GM23338 (cell line): Measurements from ENCODE around the gene GUCA1A. TPM values are rescaled to one million over a fixed set of nuclear protein-coding genes. Genes with fewer than 3 reads are reported as not detected.

Source experiments
- ATAC-seq: fragments of 200-7000 bp; cut with Tn5 transposase; 3 replicates; pipeline ENCODE4 v1.9.1; 2020
- DNase-seq: peaks from one replicate; pipeline ENCODE4 v3.0.0-alpha.2; 2015; ENCODE audit warnings: low spot score
- H2AFZ ChIP-seq: fragments of 200-600 bp; sonication (generic); 2 replicates; pipeline ENCODE4 v1.8.0; 2016; ENCODE audit warnings: antibody characterized with exemption, mild to moderate bottlenecking, moderate library complexity
- H3F3A ChIP-seq: fragments of 200-600 bp; sonication (generic); replicated peaks from 2 replicates; pipeline ENCODE4 v1.8.0; 2017; ENCODE audit warnings: antibody characterized with exemption, mixed run types, low read depth
- H3K27ac ChIP-seq: fragments of 200-600 bp; sonication (generic); 2 replicates; pipeline ENCODE4 v1.6.1; 2016; ENCODE audit warnings: low read depth
- H3K27me3 ChIP-seq: fragments of 200-600 bp; sonication (generic); 2 replicates; pipeline ENCODE4 v1.8.0; 2016; ENCODE audit warnings: mild to moderate bottlenecking, mixed run types, moderate library complexity; ENCODE audit not compliant: insufficient read depth
- H3K36me3 ChIP-seq: fragments of 200-600 bp; sonication (generic); 2 replicates; pipeline ENCODE4 v1.8.0; 2016; ENCODE audit warnings: mild to moderate bottlenecking; ENCODE audit not compliant: insufficient read depth
- H3K4me1 ChIP-seq: fragments of 200-600 bp; sonication (generic); 2 replicates; pipeline ENCODE4 v1.8.0; 2016; ENCODE audit warnings: mild to moderate bottlenecking, moderate library complexity; ENCODE audit not compliant: insufficient read depth
- H3K4me2 ChIP-seq: fragments of 200-600 bp; sonication (generic); 2 replicates; pipeline ENCODE4 v1.7.1; 2017; ENCODE audit warnings: mixed run types
- H3K4me3 ChIP-seq: fragments of 200-600 bp; sonication (generic); 2 replicates; pipeline ENCODE4 v1.6.1; 2016; ENCODE audit warnings: mixed run types
- H3K79me2 ChIP-seq: fragments of 200-600 bp; sonication (generic); replicated peaks from 2 replicates; pipeline ENCODE4 v1.8.0; 2017; ENCODE audit warnings: mild to moderate bottlenecking; ENCODE audit not compliant: insufficient read depth
- H3K9me2 ChIP-seq: fragments of 200-600 bp; sonication (generic); 2 replicates; pipeline ENCODE4 v1.8.0; 2017; ENCODE audit not compliant: insufficient read depth
- H4K20me1 ChIP-seq: fragments of 200-600 bp; sonication (generic); replicated peaks from 2 replicates; pipeline ENCODE4 v1.8.0; 2017; ENCODE audit warnings: mild to moderate bottlenecking; ENCODE audit not compliant: insufficient read depth
- H3K27ac Mint-ChIP-seq: 2 replicates; pipeline ENCODE4 v1.8.0; 2020; ENCODE audit warnings: inconsistent platforms, mild to moderate bottlenecking, moderate library complexity, mixed read lengths
- H3K27me3 Mint-ChIP-seq: 3 replicates; pipeline ENCODE4 v1.8.0; 2022; ENCODE audit warnings: low read depth, mild to moderate bottlenecking, moderate library complexity, mixed read lengths, inconsistent platforms; ENCODE audit not compliant: insufficient read depth, poor library complexity
- H3K36me3 Mint-ChIP-seq: 3 replicates; pipeline ENCODE4 v1.8.0; 2021; ENCODE audit warnings: low read depth, mild to moderate bottlenecking, inconsistent platforms, moderate library complexity, mixed read lengths
- H3K4me1 Mint-ChIP-seq: 3 replicates; pipeline ENCODE4 v1.8.0; 2020; ENCODE audit warnings: mild to moderate bottlenecking, inconsistent platforms, mixed read lengths
- H3K4me3 Mint-ChIP-seq: 3 replicates; pipeline ENCODE4 v1.8.0; 2021; ENCODE audit warnings: moderate library complexity, mild to moderate bottlenecking, inconsistent platforms, mixed read lengths
- H3K9me3 Mint-ChIP-seq: 3 replicates; pipeline ENCODE4 v1.8.0; 2020; ENCODE audit warnings: moderate library complexity, mild to moderate bottlenecking, inconsistent platforms, mixed read lengths
- CREB1 ChIP-seq: fragments of 250-450 bp; sonication (Bioruptor Pico); IDR thresholded peaks from 2 replicates; pipeline ENCODE4 v1.5.0; 2020; ENCODE audit warnings: low read depth, mild to moderate bottlenecking, moderate library complexity
- CTCF ChIP-seq, 2 experiments: fragments of 200-600 bp in 1 of 2; sonication (generic) in 1 of 2; conservative IDR thresholded peaks; 2 replicates each; pipeline versions ENCODE4 v1.5.1 to v1.6.1; 2016 to 2017; ENCODE audit warnings: antibody characterized with exemption in 2 of 2, low read depth in 2 of 2, mild to moderate bottlenecking in 2 of 2, moderate library complexity in 1 of 2
- ETS1 ChIP-seq: IDR thresholded peaks from 2 replicates; pipeline ENCODE4 v1.6.1; 2016; ENCODE audit warnings: antibody characterized with exemption
- EZH2 ChIP-seq: fragments of 200-600 bp; sonication (generic); IDR thresholded peaks from one replicate; pipeline ENCODE4 v1.8.0; 2017; ENCODE audit warnings: antibody characterized with exemption, mild to moderate bottlenecking, low read depth; ENCODE audit not compliant: unreplicated experiment
- EZH2phosphoT487 ChIP-seq: fragments of 200-600 bp; sonication (generic); IDR thresholded peaks from one replicate; pipeline ENCODE4 v1.8.1; 2018; ENCODE audit warnings: antibody characterized with exemption; ENCODE audit not compliant: unreplicated experiment
- JUNB ChIP-seq: IDR thresholded peaks from one replicate; pipeline ENCODE4 v1.6.1; 2016; ENCODE audit warnings: antibody characterized with exemption; ENCODE audit not compliant: unreplicated experiment
- NANOG ChIP-seq: IDR thresholded peaks from 2 replicates; pipeline ENCODE4 v1.6.1; 2016; ENCODE audit warnings: antibody characterized with exemption, borderline replicate concordance
- POLR2AphosphoS5 ChIP-seq: IDR thresholded peaks from 2 replicates; pipeline ENCODE4 v1.6.1; 2016; ENCODE audit warnings: antibody characterized with exemption, low read depth
- STAT1 ChIP-seq: IDR thresholded peaks from one replicate; pipeline ENCODE4 v1.6.1; 2016; ENCODE audit warnings: antibody characterized with exemption; ENCODE audit not compliant: unreplicated experiment
- ZNF114 ChIP-seq: fragments of 250-450 bp; sonication (Bioruptor Pico); IDR thresholded peaks from 2 replicates; pipeline ENCODE4 v1.5.0; 2020; ENCODE audit warnings: mild to moderate bottlenecking, moderate library complexity
- ZNF331 ChIP-seq: fragments of 250-450 bp; sonication (Bioruptor Pico); IDR thresholded peaks from 2 replicates; pipeline ENCODE4 v1.5.0; 2020; ENCODE audit warnings: low read depth, mild to moderate bottlenecking, moderate library complexity
- polyA plus RNA-seq: library from polyadenylated mRNA; unstranded; fragments of >200 nt; fragmentation: Nextera tagmentation; extraction: Ambion mirVana; gene quantifications from 2 replicates; pipeline ENCODE4 v1.2.1, GENCODE V29; 2016
- total RNA-seq: library from RNA; depleted of rRNA; stranded (reverse); fragments of >200 nt; shearing (Covaris generic); gene quantifications from 2 replicates; pipeline ENCODE4 v1.2.3, GENCODE V29; 2014
- TF ChIP-seq, protein P1 (sequence below): fragments of 250-450 bp; sonication (Bioruptor Pico); IDR thresholded peaks from 2 replicates; pipeline ENCODE4 v1.5.0; 2020; ENCODE audit warnings: mild to moderate bottlenecking, moderate library complexity

GUCA1A gene
- total and polyA plus RNA-seq, 2 experiments from 2014 or later = 5.2 to 10.6 TPM

DNA sequence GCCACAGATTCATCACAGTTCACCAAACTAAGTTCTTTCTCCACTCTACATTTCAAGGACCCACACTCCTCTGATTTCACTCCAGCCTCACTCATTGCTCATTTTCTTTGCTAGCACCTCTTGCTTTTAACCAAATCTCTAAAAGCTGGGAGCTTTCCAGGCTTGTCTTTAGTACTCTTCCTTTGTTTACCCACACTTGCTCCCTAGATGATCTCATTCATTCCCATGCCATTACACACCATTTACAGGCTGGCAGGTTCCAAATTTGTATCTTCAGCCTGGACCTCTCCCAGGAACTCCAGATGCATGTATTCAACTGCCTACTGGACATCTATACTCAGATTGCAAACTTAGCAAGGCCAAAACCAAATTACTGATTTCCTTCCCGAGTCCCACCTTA is 26.9 kb downstream of the GUCA1A start:
- Histone ChIP-seq H3K27ac (no peak overlapping the region), H3K4me2 (no peak overlapping the region), H3K9me2 (no peaks in the 10 kb centered on the region), H3K27me3 (no peaks in the 10 kb centered on the region), H2AFZ (no peak overlapping the region), H3F3A (0 out of 2 replicates have a peak, but pooled peaks cover 3% of the 10 kb centered on the region), H4K20me1 (no peaks in the 10 kb centered on the region), H3K79me2 (no peaks in the 10 kb centered on the region), H3K4me1 (no peaks in the 10 kb centered on the region), H3K36me3 (no peaks in the 10 kb centered on the region), H3K4me3 (no peak overlapping the region)
- Mint-ChIP-seq H3K36me3 (peaks cover 7% of the 10 kb centered on the region; the same call in 2 of the 3 replicates), H3K9me3 (no peaks in the 10 kb centered on the region), H3K4me3 (no peak overlapping the region), H3K4me1 (peaks cover 5% of the 10 kb centered on the region; the same call in 2 of the 3 replicates), H3K27me3 (no peaks in the 10 kb centered on the region), H3K27ac (no peak overlapping the region)
- ATAC-seq (no peak), DNase-seq (no peak)
- TF ChIP-seq ZNF331 (CRISPR knock-in tag) = no peak
- no peak for TF ChIP-seq JUNB
- TF ChIP-seq STAT1 = no peak
- TF ChIP-seq NANOG = no peak
- TF ChIP-seq ZNF114 (CRISPR knock-in tag) = no peak
- TF ChIP-seq EZH2phosphoT487 = no peak

DNA sequence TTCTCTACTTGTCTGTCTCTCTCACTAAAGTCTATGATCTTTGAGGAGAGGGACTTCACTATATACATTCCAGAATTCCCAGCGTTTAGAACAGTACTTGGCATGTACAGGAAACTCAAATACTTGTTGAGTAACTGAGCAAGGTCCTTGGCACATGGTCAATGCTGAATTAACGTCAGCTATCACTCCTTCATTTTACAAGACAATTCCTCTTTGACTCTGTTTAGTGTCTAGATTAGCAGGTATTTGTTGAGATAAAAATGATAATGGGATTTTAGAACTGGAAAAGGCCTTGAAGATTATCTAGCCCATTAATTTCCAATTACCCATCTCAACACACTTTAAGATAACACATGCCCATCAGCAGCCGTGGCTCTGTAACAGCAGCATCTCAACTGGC is 28.2 kb downstream of the GUCA1A start:
- DNase-seq = no peak
- H3K4me1 Mint-ChIP-seq = peaks cover 5% of the 10 kb centered on the region; the same call in 2 of the 3 replicates
- Histone ChIP-seq H2AFZ (no peak overlapping the region), H3K4me3 (no peak overlapping the region), H3K4me2 (no peak overlapping the region), H3K4me1 (no peaks in the 10 kb centered on the region), H4K20me1 (no peaks in the 10 kb centered on the region), H3K27ac (no peak overlapping the region), H3K9me2 (no peaks in the 10 kb centered on the region), H3K36me3 (no peaks in the 10 kb centered on the region), H3K79me2 (no peaks in the 10 kb centered on the region), H3F3A (0 out of 2 replicates have a peak, but pooled peaks cover 3% of the 10 kb centered on the region), H3K27me3 (no peaks in the 10 kb centered on the region)
- H3K36me3 Mint-ChIP-seq = peaks cover 16% of the 10 kb centered on the region; the same call in 2 of the 3 replicates
- no peaks in the 10 kb centered on the region for H3K27me3 Mint-ChIP-seq
- no peak overlapping the region for H3K4me3 Mint-ChIP-seq
- H3K27ac Mint-ChIP-seq = no peak overlapping the region
- no peak for ATAC-seq
- no peaks in the 10 kb centered on the region for H3K9me3 Mint-ChIP-seq
- no peak for TF ChIP-seq POLR2AphosphoS5
- no peak for TF ChIP-seq STAT1
- no peak for TF ChIP-seq ZNF331 (CRISPR knock-in tag)
- TF ChIP-seq CTCF (conservative IDR thresholded peaks at IDR 0.05; ENCODE audit: low read depth in 2 of 2) = no peak
- no peak for TF ChIP-seq ETS1
- TF ChIP-seq JUNB = no peak
- TF ChIP-seq EZH2 = no peak
- no peak for TF ChIP-seq CREB1 (CRISPR knock-in tag)
- TF ChIP-seq NANOG = no peak
- TF ChIP-seq, protein P1, sequence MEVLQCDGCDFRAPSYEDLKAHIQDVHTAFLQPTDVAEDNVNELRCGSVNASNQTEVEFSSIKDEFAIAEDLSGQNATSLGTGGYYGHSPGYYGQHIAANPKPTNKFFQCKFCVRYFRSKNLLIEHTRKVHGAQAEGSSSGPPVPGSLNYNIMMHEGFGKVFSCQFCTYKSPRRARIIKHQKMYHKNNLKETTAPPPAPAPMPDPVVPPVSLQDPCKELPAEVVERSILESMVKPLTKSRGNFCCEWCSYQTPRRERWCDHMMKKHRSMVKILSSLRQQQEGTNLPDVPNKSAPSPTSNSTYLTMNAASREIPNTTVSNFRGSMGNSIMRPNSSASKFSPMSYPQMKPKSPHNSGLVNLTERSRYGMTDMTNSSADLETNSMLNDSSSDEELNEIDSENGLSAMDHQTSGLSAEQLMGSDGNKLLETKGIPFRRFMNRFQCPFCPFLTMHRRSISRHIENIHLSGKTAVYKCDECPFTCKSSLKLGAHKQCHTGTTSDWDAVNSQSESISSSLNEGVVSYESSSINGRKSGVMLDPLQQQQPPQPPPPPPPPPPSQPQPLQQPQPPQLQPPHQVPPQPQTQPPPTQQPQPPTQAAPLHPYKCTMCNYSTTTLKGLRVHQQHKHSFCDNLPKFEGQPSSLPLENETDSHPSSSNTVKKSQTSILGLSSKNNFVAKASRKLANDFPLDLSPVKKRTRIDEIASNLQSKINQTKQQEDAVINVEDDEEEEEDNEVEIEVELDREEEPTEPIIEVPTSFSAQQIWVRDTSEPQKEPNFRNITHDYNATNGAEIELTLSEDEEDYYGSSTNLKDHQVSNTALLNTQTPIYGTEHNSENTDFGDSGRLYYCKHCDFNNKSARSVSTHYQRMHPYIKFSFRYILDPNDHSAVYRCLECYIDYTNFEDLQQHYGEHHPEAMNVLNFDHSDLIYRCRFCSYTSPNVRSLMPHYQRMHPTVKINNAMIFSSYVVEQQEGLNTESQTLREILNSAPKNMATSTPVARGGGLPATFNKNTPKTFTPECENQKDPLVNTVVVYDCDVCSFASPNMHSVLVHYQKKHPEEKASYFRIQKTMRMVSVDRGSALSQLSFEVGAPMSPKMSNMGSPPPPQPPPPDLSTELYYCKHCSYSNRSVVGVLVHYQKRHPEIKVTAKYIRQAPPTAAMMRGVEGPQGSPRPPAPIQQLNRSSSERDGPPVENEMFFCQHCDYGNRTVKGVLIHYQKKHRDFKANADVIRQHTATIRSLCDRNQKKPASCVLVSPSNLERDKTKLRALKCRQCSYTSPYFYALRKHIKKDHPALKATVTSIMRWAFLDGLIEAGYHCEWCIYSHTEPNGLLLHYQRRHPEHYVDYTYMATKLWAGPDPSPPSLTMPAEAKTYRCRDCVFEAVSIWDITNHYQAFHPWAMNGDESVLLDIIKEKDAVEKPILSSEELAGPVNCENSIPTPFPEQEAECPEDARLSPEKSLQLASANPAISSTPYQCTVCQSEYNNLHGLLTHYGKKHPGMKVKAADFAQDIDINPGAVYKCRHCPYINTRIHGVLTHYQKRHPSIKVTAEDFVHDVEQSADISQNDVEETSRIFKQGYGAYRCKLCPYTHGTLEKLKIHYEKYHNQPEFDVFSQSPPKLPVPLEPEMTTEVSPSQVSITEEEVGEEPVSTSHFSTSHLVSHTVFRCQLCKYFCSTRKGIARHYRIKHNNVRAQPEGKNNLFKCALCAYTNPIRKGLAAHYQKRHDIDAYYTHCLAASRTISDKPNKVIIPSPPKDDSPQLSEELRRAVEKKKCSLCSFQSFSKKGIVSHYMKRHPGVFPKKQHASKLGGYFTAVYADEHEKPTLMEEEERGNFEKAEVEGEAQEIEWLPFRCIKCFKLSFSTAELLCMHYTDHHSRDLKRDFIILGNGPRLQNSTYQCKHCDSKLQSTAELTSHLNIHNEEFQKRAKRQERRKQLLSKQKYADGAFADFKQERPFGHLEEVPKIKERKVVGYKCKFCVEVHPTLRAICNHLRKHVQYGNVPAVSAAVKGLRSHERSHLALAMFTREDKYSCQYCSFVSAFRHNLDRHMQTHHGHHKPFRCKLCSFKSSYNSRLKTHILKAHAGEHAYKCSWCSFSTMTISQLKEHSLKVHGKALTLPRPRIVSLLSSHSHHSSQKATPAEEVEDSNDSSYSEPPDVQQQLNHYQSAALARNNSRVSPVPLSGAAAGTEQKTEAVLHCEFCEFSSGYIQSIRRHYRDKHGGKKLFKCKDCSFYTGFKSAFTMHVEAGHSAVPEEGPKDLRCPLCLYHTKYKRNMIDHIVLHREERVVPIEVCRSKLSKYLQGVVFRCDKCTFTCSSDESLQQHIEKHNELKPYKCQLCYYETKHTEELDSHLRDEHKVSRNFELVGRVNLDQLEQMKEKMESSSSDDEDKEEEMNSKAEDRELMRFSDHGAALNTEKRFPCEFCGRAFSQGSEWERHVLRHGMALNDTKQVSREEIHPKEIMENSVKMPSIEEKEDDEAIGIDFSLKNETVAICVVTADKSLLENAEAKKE (CRISPR knock-in tag) = no peak
- TF ChIP-seq EZH2phosphoT487 = no peak
- no peak for TF ChIP-seq ZNF114 (CRISPR knock-in tag)
